ENCODE data around the gene PRKCH. TPM values are rescaled to one million over a fixed set of nuclear protein-coding genes. Genes with fewer than 3 reads are reported as not detected.
A peak's percentile ranks its signal among the peaks of the same experiment; 100 is the strongest.

PRKCH gene
- total RNA-seq, 1 experiment from 2014 or later, result 22.3 TPM

- no peak for DNase-seq
- H3K27me3 Mint-ChIP-seq (ENCODE audit: unreplicated experiment), result no peaks in the 10 kb centered on the region
- H3K9me3 Mint-ChIP-seq (ENCODE audit: low read depth, unreplicated experiment), result no peaks in the 10 kb centered on the region
- TF ChIP-seq CTCF (IDR thresholded peaks at IDR 0.05; ENCODE audit: unreplicated experiment), result no peak
- CTCF ChIA-PET, result interaction anchor here (1.0 kb wide), 1 partner anchor 9 kb away, joined by 3 read pairs; no protein-coding TSS in a partner anchor
- intact Hi-C loops (cut with micrococcal nuclease; ENCODE audit: unreplicated experiment), result loop anchor here (10.0 kb wide), 1 partner anchor 269 kb away; no protein-coding TSS in a partner anchor
- H3K4me1 Mint-ChIP-seq (ENCODE audit: low read depth, unreplicated experiment), result peaks cover 86% of the 10 kb centered on the region
- peak overlapping the region; percentile 61 for H3K27ac Mint-ChIP-seq (ENCODE audit: unreplicated experiment)
- no peak overlapping the region for H3K4me3 Mint-ChIP-seq (ENCODE audit: low read depth, unreplicated experiment)
- peaks cover 38% of the 10 kb centered on the region for H3K36me3 Mint-ChIP-seq (ENCODE audit: insufficient read depth, unreplicated experiment)
- BruUV-seq (replicated peaks), result no TSS peak
Measured at GRCh38 chr14:61565836-61566536, 244.6 kb downstream of the PRKCH start.

- H3K4me1 Mint-ChIP-seq (ENCODE audit: low read depth, unreplicated experiment), result peaks cover 81% of the 10 kb centered on the region
- no peak for DNase-seq
- no peaks in the 10 kb centered on the region for H3K9me3 Mint-ChIP-seq (ENCODE audit: low read depth, unreplicated experiment)
- H3K4me3 Mint-ChIP-seq (ENCODE audit: low read depth, unreplicated experiment), result no peak overlapping the region
- H3K27ac Mint-ChIP-seq (ENCODE audit: unreplicated experiment), result peak overlapping the region; percentile 61
- H3K36me3 Mint-ChIP-seq (ENCODE audit: insufficient read depth, unreplicated experiment), result peaks cover 31% of the 10 kb centered on the region
- TF ChIP-seq CTCF (IDR thresholded peaks at IDR 0.05; ENCODE audit: unreplicated experiment), result no peak
- BruUV-seq (replicated peaks), result no TSS peak
- CTCF ChIA-PET, result interaction anchor here (0.7 to 1.0 kb wide), 2 partner anchors 10 to 42 kb away, joined by 3 to 4 read pairs; no protein-coding TSS in a partner anchor
- H3K27me3 Mint-ChIP-seq (ENCODE audit: unreplicated experiment), result no peaks in the 10 kb centered on the region
- intact Hi-C loops (cut with micrococcal nuclease; ENCODE audit: unreplicated experiment), result loop anchor here (10.0 kb wide), 1 partner anchor 268 kb away; no protein-coding TSS in a partner anchor
Measured at GRCh38 chr14:61566537-61567225, 245.3 kb downstream of the PRKCH start.

DNA sequence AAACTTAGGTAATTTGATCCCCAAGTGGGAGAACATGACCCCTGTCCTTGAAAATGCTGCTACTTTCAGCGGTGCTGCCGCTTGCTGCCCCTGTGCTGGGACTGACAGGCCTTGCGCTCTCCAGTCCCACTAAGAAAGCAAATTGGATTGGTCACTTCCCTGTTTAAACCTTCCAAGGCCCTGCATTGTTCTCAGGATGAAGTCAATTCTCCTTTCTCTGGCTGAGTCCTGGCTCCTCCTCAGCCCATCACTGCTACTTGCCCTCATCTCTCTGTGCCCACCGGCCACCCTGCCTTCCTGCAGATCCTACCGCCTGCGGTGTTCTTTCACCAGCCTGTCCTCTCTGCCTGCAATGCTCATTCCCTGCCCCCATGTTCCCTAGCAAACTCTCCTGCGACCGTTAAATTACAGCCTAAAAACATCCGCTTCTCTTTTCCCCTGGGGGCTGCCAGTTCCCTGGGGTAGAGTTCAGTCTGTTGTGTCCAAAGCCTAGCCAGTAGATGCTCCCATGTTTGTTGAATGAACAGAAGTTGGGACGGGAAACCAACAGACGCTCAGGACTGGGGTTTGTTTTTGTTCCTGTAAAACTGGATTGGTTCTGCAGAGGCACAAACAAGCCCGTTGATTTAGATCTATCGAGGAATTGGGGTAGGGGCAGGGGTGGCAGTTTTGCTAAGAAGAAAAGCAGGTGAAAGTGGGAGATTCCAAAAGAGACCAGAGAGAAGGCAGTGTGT, 246.6 kb downstream of the PRKCH start:
- no peaks in the 10 kb centered on the region for H3K9me3 Mint-ChIP-seq (ENCODE audit: low read depth, unreplicated experiment)
- BruUV-seq (replicated peaks), result no TSS peak
- H3K36me3 Mint-ChIP-seq (ENCODE audit: insufficient read depth, unreplicated experiment), result peaks cover 18% of the 10 kb centered on the region
- H3K27ac Mint-ChIP-seq (ENCODE audit: unreplicated experiment), result peak overlapping the region; percentile 46
- H3K27me3 Mint-ChIP-seq (ENCODE audit: unreplicated experiment), result no peaks in the 10 kb centered on the region
- TF ChIP-seq CTCF (IDR thresholded peaks at IDR 0.05; ENCODE audit: unreplicated experiment), result no peak
- CTCF ChIA-PET, result interaction anchor here (1.0 kb wide), 1 partner anchor 90 kb away, joined by 3 read pairs; no protein-coding TSS in a partner anchor
- H3K4me3 Mint-ChIP-seq (ENCODE audit: low read depth, unreplicated experiment), result peak overlapping the region; percentile 48
- DNase-seq, result no peak
- intact Hi-C loops (cut with micrococcal nuclease; ENCODE audit: unreplicated experiment), result loop anchor here (10.0 kb wide), 1 partner anchor 267 kb away; no protein-coding TSS in a partner anchor
- H3K4me1 Mint-ChIP-seq (ENCODE audit: low read depth, unreplicated experiment), result peaks cover 77% of the 10 kb centered on the region

- CTCF ChIA-PET, result interaction anchor here (1.0 kb wide), 1 partner anchor 91 kb away, joined by 3 read pairs; no protein-coding TSS in a partner anchor
- peaks cover 16% of the 10 kb centered on the region for H3K36me3 Mint-ChIP-seq (ENCODE audit: insufficient read depth, unreplicated experiment)
- H3K4me3 Mint-ChIP-seq (ENCODE audit: low read depth, unreplicated experiment), result peak overlapping the region; percentile 48
- no peaks in the 10 kb centered on the region for H3K9me3 Mint-ChIP-seq (ENCODE audit: low read depth, unreplicated experiment)
- H3K4me1 Mint-ChIP-seq (ENCODE audit: low read depth, unreplicated experiment), result peaks cover 77% of the 10 kb centered on the region
- DNase-seq, result peak; percentile 49
- no TSS peak for BruUV-seq (replicated peaks)
- peak overlapping the region; percentile 46 for H3K27ac Mint-ChIP-seq (ENCODE audit: unreplicated experiment)
- no peaks in the 10 kb centered on the region for H3K27me3 Mint-ChIP-seq (ENCODE audit: unreplicated experiment)
- intact Hi-C loops (cut with micrococcal nuclease; ENCODE audit: unreplicated experiment), result loop anchor here (10.0 kb wide), 1 partner anchor 266 kb away; no protein-coding TSS in a partner anchor
- TF ChIP-seq CTCF (IDR thresholded peaks at IDR 0.05; ENCODE audit: unreplicated experiment), result no peak
Measured at GRCh38 chr14:61568572-61569011, 247.2 kb downstream of the PRKCH start.
